Stimulated activated CD8-positive, alpha-beta memory T cell treated with anti-CD3 and anti-CD28 coated beads, Interleukin-7, amount 100 ng/mL, for 48 hours (primary cell): ENCODE measurements around the gene STXBP5.
A peak's percentile ranks its signal among the peaks of the same experiment; 100 is the strongest.

Source experiments
- DNase-seq, 2 donors: peaks; one replicate each; pipeline ENCODE4 v3.0.0-alpha.2; 2020; ENCODE audit warnings: low read depth in 1 of 2; ENCODE audit errors: extremely low read depth in 1 of 2

STXBP5 gene

DNA sequence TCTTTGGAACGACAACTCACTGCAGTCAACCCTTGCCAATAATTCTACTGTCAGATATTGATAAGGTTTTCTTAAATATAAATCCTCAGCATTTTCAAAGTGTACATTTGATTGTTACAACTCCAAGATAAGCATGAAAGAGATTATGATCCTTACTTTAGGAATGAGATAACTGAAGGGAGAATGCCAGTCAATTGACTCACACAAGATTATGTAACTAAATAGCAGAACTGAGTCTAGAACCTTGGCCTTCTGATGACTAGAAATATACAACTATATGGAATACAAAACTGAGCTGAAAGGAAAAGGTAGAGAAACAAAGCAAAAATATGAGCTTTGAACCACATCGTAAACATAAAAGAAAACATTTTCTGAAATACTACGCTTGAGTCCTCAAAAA lies 26.9 kb upstream of the STXBP5 start:
- DNase-seq = no peak

DNA sequence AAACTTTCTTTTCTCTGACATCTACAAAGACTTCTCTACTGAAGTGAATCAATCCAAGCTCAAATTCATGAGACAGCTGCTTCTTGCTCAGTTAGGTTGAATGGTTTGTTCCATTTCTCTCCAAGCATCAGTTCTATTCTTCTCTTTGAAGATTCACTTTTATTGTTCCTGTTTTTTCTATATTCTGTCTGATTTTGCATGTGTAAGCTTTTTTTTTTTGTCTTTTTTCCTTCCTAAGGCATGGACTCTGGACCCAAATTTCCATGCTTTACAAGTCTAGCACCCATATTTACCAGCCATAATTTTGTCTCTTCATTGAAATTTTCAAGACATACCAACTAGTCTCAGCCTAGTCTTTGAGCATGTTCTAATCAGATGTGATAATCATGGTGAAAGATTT lies 25.9 kb upstream of the STXBP5 start:
- DNase-seq = no peak

DNA sequence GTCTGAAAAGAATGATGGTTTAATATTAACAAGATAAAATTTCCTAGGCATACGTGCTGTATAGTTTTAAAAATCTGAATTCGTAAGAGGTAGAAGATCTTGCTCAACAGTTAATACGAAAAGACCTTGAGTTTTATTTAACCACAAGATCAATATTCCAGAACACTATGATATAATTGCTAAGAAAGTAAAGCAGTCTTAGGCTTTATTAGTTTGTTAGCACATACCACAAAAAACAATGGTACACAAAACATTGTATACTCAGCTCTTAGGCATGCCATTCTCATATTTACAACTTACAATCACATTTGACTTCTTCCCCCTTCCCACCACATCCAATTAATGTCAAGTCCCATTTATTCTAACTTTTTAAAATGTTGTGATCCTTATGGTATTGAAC lies 24.4 kb upstream of the STXBP5 start:
- no peak for DNase-seq

DNA sequence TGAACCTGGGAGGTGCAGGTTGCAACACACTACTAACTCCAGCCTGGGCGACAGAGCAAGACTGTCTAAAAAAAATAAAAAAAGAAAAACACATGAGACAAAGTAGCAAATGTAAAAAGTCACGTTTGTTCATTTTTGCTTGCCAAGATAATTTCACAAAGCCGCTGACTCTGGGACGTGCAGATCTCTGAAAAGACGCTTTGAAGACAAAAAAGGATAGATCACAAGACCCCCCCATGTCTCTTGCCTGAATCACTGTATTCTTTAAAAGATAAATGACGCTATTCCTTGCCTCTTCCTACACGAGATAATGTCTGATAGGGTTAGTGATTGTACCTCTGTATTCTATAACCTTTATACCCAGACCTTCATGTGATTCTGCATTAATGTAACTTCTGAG lies 23.3 kb upstream of the STXBP5 start:
- DNase-seq = no peak

DNA sequence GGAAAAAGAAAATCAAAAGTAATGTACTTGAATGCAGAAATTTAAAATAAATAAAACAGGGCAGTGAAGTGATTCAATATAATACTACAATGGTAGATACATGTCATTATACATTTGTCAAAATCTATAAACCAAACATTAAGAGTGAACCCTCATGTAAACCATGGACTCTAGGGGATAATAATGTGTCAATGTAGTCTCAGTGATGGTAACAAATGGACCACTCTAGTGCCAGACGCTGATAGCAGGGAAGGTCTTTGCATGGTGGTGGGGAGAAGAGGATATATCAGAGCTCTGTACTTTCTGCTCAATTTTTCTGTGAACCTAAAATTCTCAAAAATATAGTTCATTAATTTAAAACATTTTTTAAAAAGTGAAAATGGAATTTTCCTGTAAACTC lies 19.8 kb upstream of the STXBP5 start:
- DNase-seq = no peak

DNA sequence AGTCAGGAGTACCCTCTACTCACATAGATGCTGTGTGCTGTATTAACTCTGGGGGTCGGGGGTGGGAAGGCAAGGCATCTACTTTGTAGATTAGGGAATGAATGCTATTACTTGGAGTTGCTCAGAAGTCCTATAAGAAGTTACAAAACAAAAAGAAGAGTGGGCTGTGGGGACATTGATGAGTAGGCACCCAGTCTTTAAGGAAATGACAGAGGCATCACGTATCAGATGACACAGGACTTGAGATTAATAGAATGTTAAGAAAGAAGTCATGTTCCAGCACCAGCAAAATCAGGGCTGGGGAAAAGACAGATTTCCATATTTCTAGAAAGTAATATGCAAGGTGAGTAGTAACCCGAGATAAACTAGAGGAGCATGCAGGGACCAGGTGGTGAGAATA lies 19.0 kb upstream of the STXBP5 start:
- no peak for DNase-seq

DNA sequence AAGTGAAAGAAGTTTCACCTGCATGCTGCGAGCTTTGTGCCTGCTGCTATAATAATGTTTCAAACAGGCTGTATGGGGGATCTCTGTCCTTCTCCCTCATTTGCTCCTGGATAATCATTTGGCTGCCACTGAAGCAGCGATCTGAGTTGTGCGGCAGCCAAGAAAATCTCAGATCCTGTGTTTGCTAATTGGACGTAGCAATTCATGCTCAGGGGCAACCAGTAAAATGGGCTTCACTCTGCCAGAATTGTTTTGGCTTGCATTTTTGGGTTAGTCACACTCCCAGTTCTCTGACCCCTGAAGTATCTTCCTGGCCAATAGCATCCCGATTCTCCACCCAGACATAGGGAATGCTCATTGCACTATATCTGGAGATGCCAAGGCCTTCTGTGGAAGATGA lies 13.7 kb upstream of the STXBP5 start:
- DNase-seq = no peak

DNA sequence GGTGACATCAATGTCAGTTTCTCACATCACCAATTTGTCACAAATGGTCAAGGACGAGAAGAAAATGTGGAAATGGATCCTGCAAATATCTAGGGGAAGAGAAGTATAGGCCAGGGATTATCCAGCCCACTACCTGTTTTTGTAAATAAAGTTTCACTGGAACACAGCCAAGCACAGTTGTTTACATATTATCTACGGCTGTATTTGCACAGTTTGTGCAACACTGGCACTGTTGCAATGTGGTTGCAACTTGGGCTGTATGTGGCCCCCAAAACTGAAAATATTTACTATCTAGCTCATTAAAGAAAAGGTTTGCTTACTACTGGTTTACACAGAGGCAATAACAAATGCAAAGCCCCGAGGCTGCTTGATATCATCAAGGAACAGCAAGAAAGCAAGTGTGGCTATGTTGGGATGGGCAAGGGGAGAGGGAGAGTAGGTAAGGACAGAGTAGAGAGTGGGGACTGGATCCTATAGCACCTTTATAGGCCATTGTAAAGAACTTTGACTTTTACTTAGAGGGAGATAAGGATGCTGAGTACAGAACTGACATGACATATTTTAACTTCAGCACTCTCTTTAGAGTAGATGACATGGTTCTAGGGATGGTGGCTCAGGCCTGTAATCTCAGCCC lies 11.8 kb upstream of the STXBP5 start:
- no peak for DNase-seq

DNA sequence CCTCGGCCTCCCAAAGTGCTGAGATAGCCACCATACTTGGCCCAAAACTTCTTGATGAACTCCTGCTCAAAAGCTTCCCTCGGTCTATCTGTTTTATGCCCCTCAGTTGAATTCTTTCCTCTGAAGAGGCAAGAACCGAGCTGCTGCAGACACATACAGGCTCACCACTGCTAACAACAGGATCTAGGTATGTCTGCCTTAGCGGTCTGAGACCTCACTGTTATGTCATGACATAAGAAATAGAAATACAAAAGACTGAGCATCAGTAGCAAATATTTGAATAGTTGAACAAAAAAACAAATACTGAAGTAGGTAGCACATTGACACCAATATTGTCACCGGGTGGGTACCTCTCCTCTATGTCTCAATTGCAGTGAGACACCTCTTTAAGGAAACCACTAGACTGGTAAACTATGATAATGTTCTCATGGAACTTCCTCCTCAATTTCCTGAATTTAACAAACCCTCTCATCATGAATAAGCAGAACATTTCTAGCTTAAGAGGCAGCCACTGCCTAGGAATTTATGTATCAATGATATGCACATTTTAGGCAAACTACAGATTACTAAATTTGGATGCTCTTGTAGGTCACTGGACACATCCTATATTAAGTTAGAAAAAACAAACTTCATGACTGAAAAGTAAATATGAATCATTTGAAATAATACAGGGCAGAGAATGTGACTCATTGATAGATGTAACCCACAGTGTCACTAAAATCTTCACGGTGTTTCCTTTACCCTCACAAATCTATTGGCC lies 9.4 kb upstream of the STXBP5 start:
- no peak for DNase-seq

DNA sequence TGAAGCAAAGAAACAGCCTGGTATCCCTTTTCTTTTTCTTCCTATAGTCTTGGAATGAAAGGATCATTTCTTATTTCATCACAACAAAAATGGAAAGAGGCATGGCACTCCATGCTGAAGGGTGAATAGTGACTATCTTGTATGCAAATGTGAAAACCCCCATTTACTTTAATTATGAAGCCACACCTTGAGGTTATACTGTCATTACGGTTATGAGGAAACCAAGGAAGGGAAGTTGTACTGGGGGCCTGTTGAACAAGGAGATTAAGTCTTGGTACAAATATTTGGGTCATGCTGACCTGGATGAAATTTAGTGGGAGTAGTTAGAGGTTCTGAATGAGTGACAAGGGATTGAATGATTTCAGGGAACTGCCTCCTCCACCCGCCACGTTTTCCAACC lies 8.7 kb upstream of the STXBP5 start:
- DNase-seq = no peak

DNA sequence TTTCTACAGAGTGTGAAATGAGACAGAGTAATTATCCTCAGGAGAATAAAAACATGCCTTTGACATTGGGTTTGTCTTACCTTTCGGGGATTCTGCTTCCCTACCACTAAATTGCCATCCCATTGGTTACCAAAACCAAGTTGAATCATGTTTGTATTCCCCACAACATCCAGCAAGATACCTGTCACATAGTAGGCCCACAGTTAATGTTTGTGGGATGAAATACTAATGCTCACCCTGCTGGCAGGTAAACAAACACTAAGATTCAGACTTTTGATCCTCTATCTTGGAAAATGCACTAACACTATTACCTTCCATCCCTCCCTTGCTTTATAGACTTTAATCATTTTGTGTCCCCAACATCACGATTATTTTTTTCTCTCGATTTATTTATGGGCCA lies 8.2 kb upstream of the STXBP5 start:
- DNase-seq = no peak

DNA sequence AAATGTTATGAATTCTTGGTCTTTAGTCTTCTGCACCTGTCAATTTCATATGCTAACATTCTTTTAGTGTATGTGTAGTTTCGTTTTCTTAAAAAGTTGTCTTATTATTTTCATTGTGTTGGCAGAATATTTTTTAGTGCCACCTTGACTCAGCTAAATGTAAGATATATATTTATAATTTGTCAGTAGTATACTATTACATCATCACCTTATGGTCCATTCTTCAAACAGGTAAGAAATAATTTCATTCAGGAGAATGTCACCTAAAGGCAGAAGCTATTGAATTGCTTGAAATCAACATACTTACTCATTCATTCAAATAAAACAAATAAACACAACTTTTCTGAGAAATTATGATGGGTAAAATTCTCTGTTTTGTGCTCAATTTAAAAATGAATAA lies 3.5 kb upstream of the STXBP5 start:
- DNase-seq = no peak

DNA sequence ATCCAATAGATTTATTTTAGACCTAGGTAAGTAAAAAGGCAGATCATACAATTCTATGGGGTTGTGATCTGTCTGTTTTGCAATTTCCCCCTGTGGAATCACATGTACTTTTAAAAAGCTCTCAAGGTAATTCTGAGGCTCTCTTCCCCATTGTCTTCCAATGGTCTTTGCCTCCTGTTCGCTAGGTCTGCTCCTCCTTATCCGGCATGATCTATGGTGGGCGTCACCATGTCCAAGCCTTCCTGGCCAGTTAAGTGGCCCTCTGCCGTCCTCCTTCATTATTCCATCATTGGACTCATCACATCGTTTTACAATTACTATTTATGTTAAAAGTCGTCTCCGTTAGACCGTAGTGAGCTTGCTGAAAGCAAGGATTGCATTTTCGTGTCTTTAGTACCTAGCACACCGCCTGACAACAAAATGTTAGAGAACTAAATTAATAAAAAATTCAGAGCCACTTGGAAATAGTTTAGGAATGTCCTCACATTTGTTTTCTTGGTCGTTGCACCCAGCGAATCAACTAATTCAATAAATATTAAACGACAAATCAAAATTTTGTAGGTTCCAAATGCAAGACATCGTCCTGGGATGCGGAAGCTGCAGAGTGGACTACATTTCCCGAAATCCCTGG lies 2.2 kb upstream of the STXBP5 start:
- no peak for DNase-seq

DNA sequence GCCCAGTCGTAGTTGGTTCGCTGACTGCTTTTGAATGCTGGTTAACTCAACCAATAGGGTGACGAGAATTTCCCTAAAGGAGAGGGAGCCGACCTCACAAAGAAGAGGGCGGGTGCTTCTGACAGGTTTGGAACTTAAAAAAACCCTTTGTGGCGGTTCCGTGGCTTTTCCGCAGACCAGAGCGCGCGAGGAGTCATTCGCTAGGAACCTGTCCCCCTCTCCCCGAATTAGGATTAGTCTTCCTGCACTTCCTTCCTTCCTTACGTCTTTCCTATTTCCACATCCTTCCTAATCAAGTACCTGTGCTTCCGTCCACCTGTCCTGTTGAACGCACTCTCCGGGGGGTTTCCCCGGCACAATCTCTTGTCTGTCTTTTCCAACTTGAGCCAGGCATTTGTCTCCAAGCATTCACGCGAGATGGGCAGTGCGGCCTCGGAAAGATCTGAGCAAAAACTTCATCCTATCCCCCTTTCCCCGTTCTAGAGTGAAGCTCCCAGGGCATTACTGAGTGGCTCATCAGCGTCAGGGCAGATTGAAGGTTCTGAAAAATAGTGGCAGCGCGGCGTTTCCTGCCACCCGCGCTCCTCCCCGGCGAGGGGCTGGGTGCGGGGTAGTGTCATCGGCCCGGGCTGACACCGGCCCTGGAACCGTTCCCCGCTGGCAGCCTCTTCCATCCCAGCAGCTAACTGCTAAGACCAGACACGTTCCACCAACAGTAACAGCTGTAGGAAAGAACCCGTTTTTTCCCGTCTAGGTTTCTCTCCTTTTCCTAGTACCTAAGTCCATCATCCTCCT lies 1.5 kb upstream of the STXBP5 start:
- peak; percentile 41 to 71 for DNase-seq

DNA sequence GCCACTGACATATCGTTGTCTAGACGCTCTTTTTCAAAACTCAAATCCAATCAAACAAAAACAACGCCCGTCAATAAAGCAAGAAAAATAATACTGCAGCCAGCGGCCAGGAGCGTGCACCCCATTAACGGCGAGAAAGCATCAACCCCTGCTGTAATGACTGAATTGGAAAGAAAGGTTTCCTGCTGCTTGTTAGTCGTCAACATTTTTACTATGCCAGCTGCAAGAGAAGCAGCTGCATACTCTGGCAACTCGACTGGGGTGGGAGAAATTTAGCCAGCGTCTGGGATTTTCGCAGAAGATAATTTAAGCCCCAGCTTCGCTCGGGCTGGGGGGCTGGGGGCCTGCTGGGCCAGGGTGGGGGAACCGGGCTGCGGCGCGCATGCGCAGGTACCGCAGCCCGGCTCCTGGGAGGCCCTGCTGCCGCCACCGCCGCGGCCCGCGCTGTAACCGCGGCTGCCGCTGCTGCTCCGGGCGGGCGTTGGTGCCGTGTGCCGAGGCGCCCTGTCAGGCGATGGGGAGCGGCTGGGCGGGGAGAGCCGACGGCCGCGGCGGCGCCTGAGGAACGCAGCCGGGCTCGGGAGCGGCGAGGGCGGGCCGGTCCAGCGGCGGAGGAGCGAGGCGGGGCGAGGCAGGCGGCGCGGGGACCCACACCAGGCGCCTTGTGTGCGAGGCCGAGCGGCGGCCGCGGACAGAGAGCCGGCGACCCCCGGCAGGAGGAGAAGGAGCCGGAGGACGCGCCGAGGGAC lies 732 bp upstream of the STXBP5 start:
- DNase-seq = peak; percentile 37 to 59

DNA sequence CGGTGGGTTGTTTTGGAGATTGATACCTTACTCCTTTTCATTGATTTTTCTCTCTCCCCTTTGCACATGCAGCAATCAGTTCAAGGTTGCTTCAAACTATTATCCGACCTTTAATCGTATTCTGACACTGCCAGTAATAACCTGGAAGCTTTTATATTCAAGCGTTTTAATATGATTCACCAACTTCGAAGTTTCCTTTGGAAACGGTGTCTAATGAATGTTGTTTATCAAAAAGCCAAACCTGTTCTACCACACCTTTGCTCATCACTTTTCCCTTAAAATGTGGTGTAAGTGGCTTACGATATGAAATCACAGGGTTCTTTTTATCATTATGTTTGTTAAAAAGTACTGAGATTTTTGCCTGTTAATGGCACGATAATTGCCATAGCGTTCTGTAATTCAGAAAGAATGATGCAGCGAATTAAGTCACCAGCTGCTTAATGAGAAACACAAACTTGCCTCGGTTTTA lies 660 bp downstream of the STXBP5 start:
- no peak for DNase-seq

DNA sequence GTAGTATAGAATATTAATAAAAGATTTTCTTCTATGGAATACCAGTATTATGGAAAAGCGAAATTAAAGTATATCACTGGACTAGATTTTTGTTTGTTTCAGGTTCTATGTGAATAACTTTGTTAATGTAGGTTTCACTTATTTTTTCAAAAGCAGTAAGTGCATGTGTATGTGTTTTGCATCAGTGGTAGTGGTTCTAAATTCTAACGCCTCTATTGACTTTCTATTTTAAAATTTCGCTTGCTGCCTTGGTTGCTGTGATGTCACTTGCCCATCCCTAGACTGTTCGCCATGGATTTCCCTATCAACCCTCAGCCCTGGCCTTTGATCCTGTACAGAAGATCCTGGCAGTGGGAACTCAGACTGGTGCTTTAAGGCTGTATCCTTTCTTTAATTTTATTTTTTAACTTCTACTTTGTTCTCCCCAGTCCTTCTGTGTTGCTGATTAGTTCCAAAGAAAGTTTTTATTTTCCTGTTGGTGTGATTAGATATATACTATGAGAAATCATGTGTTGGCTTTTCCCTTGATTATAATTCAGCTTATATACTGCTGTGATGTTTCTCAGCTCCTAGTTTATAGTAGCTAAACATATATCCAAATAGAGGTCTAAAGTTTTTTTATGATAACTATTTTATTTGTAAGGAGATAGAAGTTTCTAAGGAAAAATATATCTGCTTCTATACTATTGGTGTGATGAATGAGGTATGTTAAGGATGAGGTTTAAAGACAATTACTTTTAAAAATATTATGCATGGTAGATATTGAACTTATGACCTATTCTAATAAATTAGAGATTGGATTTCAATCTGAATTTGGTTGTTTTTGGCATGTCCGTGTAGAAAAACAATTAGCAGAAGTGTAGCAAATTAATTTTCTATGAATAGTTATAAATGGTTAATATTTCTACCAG lies 1.7 kb downstream of the STXBP5 start:
- no peak for DNase-seq

DNA sequence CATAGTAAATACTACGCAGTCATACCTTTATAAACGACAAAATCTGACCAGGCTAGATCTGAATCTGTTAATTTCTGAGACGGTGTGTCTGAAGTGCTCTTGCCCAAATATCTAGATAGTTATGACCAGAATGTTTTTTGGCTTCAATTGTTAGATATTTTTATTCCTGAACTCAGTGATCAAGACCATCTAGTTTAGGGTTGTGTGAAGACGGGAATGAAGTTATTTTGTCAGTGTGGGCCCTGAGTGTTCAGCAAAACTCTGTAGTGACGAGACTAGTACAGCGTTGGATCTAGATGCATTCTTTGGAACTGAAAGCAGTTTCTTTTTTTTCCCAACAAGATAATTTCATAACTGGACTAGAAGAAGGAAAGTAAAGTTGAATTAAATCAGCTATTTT lies 3.1 kb downstream of the STXBP5 start:
- no peak for DNase-seq

DNA sequence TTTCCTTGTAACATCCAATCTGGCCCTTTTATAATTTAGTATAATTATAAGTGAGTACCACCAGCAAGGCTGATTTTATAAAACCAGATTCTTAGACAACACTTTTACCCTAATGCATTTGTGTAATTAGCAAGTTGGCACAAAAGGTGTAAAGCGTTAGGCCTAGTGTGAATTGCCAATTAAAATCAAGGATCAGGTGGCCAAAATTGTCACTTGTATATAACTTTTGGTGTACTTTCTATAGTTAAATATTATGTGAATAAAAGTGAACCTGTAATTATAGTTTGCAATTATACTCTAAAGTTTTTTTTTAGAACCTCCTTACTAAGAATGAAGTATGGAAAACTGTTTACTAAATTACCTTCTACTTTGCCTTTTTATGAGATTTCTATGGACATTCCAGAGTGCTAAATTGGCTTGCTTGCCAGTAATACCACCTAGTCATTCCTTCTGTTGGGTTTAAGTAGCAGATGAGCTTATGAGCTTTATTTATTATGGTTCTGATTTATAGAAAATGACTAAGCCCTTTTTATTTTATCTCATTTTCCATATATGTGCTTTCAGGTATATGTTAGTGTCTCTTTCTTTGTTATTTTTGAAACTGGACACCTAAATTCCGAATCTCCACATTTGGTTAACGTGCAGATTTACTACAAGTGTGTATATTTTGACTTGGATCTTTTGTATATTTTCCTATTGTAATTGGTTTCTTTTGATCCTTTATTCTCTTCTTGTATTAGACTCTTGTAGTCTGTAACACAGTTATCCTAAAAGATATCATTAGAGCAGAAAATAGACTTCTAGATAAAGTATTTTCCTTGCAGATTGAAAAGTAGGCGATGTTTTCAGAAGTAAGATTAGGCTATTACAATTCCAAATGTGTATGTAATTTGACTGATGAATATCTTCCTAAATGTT lies 3.9 kb downstream of the STXBP5 start:
- no peak for DNase-seq
